Psoas muscle (tissue), 8 donors: ENCODE measurements around the gene PON1. TPM values are rescaled to one million over a fixed set of nuclear protein-coding genes. Genes with fewer than 3 reads are reported as not detected.

ENCODE experiments used
- ATAC-seq, 4 donors: fragments of 200-7000 bp; cut with Tn5 transposase; one replicate each; pipeline ENCODE4 v1.9.1; 2020; ENCODE audit warnings: moderate library complexity in 3 of 4, mild to moderate bottlenecking in 2 of 4
- DNase-seq, 2 donors: peaks; one replicate each; pipeline ENCODE4 v3.0.0-alpha.2; 2020
- H3K27ac ChIP-seq: fragments of 200-600 bp; one replicate; pipeline ENCODE4 v1.8.0; 2022
- H3K27me3 ChIP-seq, 3 donors: fragments of 200-600 bp in 1 of 3; one replicate each; pipeline versions ENCODE4 v1.6.1 to v1.8.0; 2013 to 2022; ENCODE audit warnings: low read length in 2 of 3, mild to moderate bottlenecking in 2 of 3, moderate library complexity in 1 of 3; ENCODE audit not compliant: insufficient read depth in 3 of 3
- H3K36me3 ChIP-seq, 2 donors: fragments of 200-600 bp in 1 of 2; one replicate each; pipeline versions ENCODE4 v1.6.1 to v1.8.0; 2013 to 2022; ENCODE audit warnings: low read depth in 1 of 2, mild to moderate bottlenecking in 1 of 2, moderate library complexity in 1 of 2; ENCODE audit not compliant: insufficient read depth in 1 of 2
- H3K4me1 ChIP-seq: fragments of 200-600 bp; one replicate; pipeline ENCODE4 v1.8.0; 2022
- H3K4me3 ChIP-seq: fragments of 200-600 bp; one replicate; pipeline ENCODE4 v1.8.0; 2022; ENCODE audit warnings: mild to moderate bottlenecking
- H3K9me3 ChIP-seq: fragments of 200-600 bp; one replicate; pipeline ENCODE4 v1.8.0; 2022
- CTCF ChIP-seq: fragments of 200-600 bp; IDR thresholded peaks from one replicate; pipeline ENCODE4 v1.8.0; 2022; ENCODE audit warnings: antibody characterized with exemption
- WGBS, 3 donors: extraction: QIAGEN DNeasy Blood & Tissue Kit; methylation state at CpG; one replicate each; pipeline versions ENCODE4 v1.1.6 to v1.1.7; 2013; 5-methylcytosine and 5-hydroxymethylcytosine counted together
- intact Hi-C, 2 donors: fragments of 100-400 bp; cut with DNase I; formaldehyde crosslinking; loops; one replicate each; pipeline versions ENCODE4 v1.11.0 to v1.14.2; 2022
- polyA plus RNA-seq, 3 donors: library from polyadenylated mRNA; stranded (reverse); fragments of 200-250 nt; gene quantifications; one replicate each; pipeline ENCODE4 v1.2.3, GENCODE V29; 2013
- total RNA-seq, 4 donors: library from RNA; stranded (reverse); fragmentation: NEBNext Ultra II Directional in 2 of 4; extraction: Animal tissue kit (Norgen Biotek cat#: 25700) in 2 of 4; gene quantifications; one replicate each; pipeline versions ENCODE4 v1.2.1 to v1.2.4, GENCODE V29; 2021 to 2023
- donor health status: healthy with polysubstance abuse.
- donor health status: DM: no; HTN: no; CAD: no; lungs with moderate emphysema.
- donor health status: Bipolar disorder and iron deficiency.
- donor health status: healthy.
- donor health status: DM: yes; HTN: yes; CAD: no.
- donor health status: DM: no; HTN: no; CAD: no.
- donor health status: DM: no; HTN: no; CAD: no.
- donor health status: DM: yes; HTN: yes; CAD: no.

PON1 gene
- total and polyA plus RNA-seq, 7 donors, result 0.04 to 0.10 TPM; not detected in 5

GRCh38 chr7:95335093-95335492 lies 10.8 kb upstream of the PON1 start:
- TF ChIP-seq CTCF, result no peak
- Histone ChIP-seq H3K4me3 (no peak overlapping the region), H3K4me1 (peaks cover under 1% of the 10 kb centered on the region), H3K9me3 (no peaks in the 10 kb centered on the region), H3K27me3 (no peaks in the 10 kb centered on the region), H3K27ac (no peak overlapping the region), H3K36me3 (no peaks in the 10 kb centered on the region)
- intact Hi-C loops, result no loop called here
- DNase-seq (no peak), ATAC-seq (no peak)

- Histone ChIP-seq H3K36me3 (no peaks in the 10 kb centered on the region), H3K4me1 (peaks cover 3% of the 10 kb centered on the region), H3K9me3 (no peaks in the 10 kb centered on the region), H3K27me3 (no peaks in the 10 kb centered on the region), H3K4me3 (no peak overlapping the region), H3K27ac (no peak overlapping the region)
- DNase-seq (no peak), ATAC-seq (no peak)
- no peak for TF ChIP-seq CTCF
- intact Hi-C loops, result no loop called here
These were observed 10.1 kb upstream of the PON1 start for GRCh38 chr7:95334447-95334846.

GRCh38 chr7:95330961-95331337 lies 6.6 kb upstream of the PON1 start:
- DNase-seq (no peak), ATAC-seq (no peak)
- Histone ChIP-seq H3K36me3 (no peaks in the 10 kb centered on the region), H3K9me3 (no peaks in the 10 kb centered on the region), H3K27me3 (no peaks in the 10 kb centered on the region), H3K4me3 (peak overlapping the region; percentile 53), H3K4me1 (peaks cover 3% of the 10 kb centered on the region), H3K27ac (no peak overlapping the region)
- no peak for TF ChIP-seq CTCF
- intact Hi-C loops, result no loop called here
- 85 to 97% (median 93%) methylated on average over 1 of the region's 1 CpG for WGBS, 3 donors

GRCh38 chr7:95330204-95330960 lies 6.0 kb upstream of the PON1 start:
- Histone ChIP-seq H3K9me3 (no peaks in the 10 kb centered on the region), H3K27me3 (no peaks in the 10 kb centered on the region), H3K4me3 (peak overlapping the region; percentile 53), H3K4me1 (peaks cover 3% of the 10 kb centered on the region), H3K36me3 (no peaks in the 10 kb centered on the region), H3K27ac (no peak overlapping the region)
- ATAC-seq, result no peak
- intact Hi-C loops, result no loop called here
- DNase-seq, result no peak
- 6 to 27% (median 11%) methylated on average over 4 of the region's 4 CpGs for WGBS, 3 donors
- no peak for TF ChIP-seq CTCF

- DNase-seq (no peak), ATAC-seq (no peak)
- no peaks in the 10 kb centered on the region for H3K36me3 ChIP-seq
- intact Hi-C loops, result no loop called here
- H3K27me3 ChIP-seq, result peaks cover 0 to 3% (median 2%) of the 10 kb centered on the region in 3 donors
- no peak overlapping the region for H3K27ac ChIP-seq
- no peak for TF ChIP-seq CTCF
- H3K4me3 ChIP-seq, result no peak overlapping the region
- H3K9me3 ChIP-seq, result no peaks in the 10 kb centered on the region
- 55 to 66% (median 58%) methylated on average over 3 of the region's 3 CpGs for WGBS, 3 donors
- peaks cover 3% of the 10 kb centered on the region for H3K4me1 ChIP-seq
These were observed 3.0 kb upstream of the PON1 start for GRCh38 chr7:95327356-95327755.
